DMS 273 (cell line): ENCODE data around the gene IMMP2L.
A peak's percentile ranks its signal among the peaks of the same experiment; 100 is the strongest.
"Not testable (repeated sequence)": the region's sequence is repeated elsewhere in the genome, so short reads cannot be mapped to it uniquely, and the experiment has no call there.

Experiments
- DNase-seq: peaks from one replicate; lab custom pipeline; 2025; ENCODE audit not compliant: unreplicated experiment; lab: John Stamatoyannopoulos, UW

Gene IMMP2L

DNA sequence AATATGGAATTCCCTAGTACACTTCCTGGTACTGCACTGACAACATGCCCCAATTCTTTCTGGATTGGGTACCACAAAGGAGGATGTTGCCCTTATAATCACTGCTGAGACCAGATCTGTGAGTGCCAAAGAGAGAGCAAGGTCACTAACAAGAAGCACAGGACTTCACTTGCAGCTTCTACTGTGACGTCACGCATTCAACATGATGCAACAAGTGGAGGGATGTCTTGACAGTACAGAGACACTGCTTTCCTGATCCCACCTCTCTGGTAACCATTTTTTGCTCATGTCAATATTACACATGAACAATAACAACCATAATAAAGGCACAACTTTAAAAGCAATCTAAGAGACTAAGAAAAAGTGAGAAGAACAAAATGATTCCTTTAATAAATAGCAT lies 885.5 kb downstream of the IMMP2L start:
- no peak for DNase-seq

GRCh38 chr7:110675383-110676103 lies 886.7 kb downstream of the IMMP2L start:
- no peak for DNase-seq

DNA sequence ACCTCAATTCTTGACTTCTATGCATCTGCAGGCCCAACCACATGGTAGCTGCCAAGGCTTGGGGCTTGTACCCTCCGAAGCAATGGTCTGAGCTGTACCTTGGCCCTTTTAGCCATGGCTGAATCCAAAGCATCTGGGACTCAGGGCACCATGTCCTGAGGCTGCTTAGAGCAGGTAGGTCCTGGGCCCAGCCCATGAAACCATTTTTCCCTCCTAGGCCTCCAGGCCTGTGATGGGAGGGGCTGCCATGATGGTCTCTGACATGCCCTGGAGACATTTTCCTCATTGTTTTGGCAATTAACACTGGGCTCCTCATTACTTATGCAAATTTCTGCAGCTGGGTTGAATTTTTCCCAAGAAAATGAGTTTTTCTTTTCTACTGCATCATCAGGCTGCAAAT lies 889.1 kb downstream of the IMMP2L start:
- DNase-seq = no peak

DNA sequence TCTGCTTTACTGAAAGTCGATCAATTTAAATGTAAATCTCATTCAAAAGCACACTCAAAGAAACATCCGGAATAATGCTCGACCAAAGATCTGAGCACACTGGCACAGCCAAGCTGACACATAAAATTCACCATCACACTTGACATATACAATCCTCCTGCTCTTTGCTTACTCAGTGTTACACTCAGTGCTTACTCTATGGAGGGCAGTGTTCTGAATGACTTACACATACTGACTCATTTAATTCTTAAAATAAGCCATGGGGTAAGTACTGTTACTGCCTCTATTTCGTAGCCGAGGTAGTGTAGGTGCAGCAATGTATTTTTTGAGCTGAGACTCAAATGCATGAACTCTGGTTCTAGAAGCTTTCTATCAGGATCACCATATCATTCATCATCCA lies 892.9 kb downstream of the IMMP2L start:
- no peak for DNase-seq

DNA sequence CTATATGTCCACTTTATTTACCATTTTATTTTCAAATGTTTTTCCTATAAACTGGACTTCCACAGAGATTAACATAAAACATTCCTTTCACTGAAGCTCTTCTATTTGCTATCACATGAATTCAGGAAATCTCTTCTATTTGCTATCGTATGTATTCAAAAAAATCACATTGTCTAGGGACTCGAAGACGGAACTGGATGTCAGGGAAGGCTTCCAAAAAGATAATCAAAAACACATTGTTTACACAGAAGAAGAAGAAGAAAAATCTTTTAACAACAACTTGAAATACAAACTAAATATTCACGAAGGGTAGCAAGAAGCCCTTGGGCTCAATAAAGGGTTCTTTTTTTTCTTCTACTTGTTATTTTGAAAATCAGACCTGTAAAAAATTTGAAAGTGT lies 897.5 kb downstream of the IMMP2L start:
- no peak for DNase-seq

DNA sequence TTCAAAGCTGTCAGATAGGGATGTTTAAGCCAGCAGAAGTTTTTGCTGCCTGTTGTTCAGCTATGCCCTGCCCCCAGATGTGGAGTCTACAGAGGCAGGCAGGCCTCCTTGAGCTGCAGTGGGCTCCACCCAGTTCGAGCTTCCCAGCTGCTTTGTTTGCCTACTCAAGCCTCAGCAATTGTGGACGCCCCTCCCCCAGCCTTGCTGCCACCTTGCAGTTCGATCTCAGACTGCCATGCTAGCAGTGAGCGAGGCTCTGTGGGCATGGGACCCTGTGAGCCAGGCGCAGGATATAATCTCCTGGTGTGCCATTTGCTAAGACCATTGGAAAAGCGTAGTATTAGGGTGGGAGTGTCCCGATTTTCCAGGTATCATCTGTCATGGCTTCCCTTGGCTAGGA lies 901.7 kb downstream of the IMMP2L start:
- DNase-seq = not testable (repeated sequence)

DNA sequence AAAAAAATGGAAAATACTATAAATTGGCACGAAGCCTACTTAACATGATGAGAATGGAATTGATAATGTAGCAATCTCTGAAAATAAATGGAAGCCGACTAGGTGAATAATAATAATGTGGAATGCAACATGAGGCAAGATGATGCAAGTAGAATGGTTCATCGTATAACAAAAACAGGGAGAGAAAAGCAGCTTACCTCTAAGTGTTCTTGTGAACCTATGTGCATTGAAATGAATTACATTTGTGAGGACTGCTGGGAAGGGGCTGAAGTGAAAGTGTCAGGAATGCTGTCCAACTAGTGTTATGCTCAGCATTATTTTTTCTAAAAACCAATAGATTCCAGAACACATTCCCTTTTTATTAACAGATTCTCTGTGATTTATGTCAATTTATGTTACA lies 912.0 kb downstream of the IMMP2L start:
- no peak for DNase-seq

DNA sequence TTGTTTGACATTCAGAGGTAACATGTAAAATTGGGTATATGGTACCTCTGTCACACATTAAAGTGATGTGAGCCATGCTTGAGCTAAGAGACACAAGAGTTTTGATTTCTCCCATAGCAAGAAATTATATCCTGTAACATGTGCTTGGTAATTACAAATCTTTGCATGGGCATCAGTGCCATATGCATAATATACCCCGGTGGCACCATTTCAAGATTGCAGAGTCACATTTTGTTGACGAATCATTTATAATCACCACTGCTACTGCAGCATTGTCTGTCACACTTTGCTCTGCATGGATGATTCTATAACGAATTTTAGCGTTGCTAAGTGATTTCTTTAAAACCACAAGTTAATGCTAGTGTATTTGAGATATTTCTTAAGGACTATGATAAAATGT lies 915.0 kb downstream of the IMMP2L start:
- DNase-seq = peak; percentile 10

DNA sequence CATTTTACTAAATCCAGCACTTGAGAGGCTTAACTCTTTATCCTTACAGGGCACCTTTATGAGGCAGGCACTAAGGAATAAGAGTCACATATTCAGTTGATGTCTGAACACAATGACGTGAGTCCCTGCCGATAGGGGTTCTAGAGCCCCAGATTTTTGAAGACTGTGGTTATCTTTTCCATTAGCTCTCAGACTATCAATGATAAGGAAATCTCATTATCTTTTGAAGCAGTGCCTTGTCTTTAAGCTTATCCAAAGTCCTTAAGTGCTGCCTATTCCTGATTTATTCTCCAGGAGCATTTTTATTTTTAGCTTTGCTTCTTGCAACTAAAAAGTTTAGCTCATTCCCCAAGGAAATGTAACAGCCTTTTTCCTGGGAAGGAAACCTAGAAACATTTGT lies 915.5 kb downstream of the IMMP2L start:
- no peak for DNase-seq

- no peak for DNase-seq
These were observed 916.7 kb downstream of the IMMP2L start for GRCh38 chr7:110645616-110646015.

GRCh38 chr7:110645060-110645459 lies 917.2 kb downstream of the IMMP2L start:
- no peak for DNase-seq

GRCh38 chr7:110637252-110637651 lies 925.0 kb downstream of the IMMP2L start:
- DNase-seq = no peak

DNA sequence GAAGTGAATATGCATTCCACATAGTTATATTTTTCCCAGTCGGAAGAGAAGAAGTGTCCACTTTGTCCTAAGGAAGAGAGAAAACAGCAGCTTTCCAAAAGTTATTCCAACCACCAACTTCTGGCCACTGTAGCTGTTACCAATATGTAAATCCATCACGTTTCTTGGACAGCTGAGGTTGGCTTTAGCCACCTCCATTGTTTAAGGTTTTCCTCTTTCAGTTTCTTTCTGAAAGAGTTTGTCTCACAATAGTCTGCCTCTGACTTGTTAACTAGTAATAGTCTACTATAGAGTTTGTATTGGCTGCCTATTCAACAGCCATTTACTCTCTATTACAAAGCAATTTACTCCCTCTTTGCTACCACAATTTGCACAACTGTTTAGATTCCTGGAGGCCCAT lies 929.0 kb downstream of the IMMP2L start:
- no peak for DNase-seq

GRCh38 chr7:110626414-110626813 lies 935.9 kb downstream of the IMMP2L start:
- DNase-seq = no peak

DNA sequence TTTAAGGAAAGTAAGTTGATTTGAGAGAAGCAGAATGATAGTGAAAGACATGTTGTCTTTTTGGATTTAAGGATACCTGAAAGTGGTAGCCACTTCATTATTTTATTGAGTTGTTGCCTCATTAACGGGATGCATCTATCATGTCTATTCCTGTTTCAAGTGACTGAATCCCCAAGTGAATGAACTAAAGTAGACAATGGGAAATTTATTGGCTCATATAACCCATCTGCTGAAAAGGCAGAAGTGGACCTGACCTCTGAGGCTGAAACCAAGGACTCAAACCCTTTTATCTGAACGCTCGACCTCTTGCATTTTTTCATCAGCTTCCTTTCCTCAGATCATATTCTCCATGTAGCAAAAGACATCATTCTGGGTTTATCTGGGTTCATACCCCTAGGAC lies 937.0 kb downstream of the IMMP2L start:
- no peak for DNase-seq

- DNase-seq = no peak
These were observed 938.9 kb downstream of the IMMP2L start for GRCh38 chr7:110623436-110623835.

DNA sequence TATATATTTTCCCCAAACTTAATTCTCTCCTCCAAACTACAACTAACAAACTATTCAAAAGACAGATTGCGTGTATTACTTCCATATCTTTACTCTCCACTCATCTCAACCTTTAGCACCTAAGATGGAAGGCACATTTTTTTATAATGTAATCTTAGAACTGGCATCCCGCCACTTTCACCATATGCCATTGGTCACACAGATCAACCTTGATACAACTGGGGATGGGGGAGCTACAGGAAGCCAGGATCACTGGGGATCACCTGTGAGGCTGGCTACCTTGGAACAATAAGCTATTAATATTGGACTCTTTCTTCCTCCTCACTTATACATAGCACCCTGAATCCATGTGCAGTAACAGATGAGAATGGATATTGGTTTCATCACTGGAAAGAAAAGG lies 941.0 kb downstream of the IMMP2L start:
- DNase-seq = peak; percentile 53

DNA sequence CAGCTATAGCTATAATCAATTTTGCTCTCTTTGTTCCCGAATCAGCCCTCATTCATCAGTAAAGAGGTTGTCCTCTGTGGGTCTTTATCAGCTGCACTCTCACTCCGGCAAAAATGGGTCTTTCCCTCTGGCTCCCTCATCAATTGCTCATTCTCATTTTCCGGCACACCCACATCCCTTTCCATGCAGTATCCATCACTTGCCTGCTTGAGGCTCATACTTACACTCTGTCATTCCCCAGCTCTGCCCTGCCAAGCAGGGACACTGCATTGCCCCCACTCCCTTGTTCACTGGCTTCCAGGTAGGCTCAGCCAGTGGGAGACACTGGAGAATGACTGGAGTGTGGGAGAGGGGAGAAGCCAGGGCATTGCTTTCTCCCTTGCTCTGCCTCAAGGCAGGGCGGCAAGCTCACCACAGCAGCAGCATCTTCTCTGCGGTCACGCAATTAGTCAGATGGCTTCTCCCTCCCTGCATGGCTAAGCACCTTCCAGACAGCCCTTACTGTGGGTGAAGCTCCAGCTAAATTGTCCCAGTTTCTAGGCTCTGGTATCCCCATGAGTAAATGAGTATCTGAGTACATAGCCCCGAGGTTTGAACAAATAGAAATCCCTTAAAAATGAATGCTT lies 942.1 kb downstream of the IMMP2L start:
- no peak for DNase-seq
